ENCODE data around the gene PRPF6.

- TF ChIP-seq POLR2AphosphoS5 (IDR thresholded peaks at IDR 0.05; ENCODE audit: low read depth, low read length), result no peak
- no peak for TF ChIP-seq CTCF (IDR thresholded peaks at IDR 0.05)
Measured at GRCh38 chr20:64037498-64038213, 56.7 kb downstream of the PRPF6 start.
